Measurements from ENCODE around the gene EMP2.
"Not testable (repeated sequence)": the region's sequence is repeated elsewhere in the genome, so short reads cannot be mapped to it uniquely, and the experiment has no call there.

EMP2 gene

GRCh38 chr16:10577305-10578202, 2.8 kb downstream of the EMP2 start:
- no peak for DNase-seq

- no peak for DNase-seq
Observed at GRCh38 chr16:10576390-10577304, 3.8 kb downstream of the EMP2 start.

DNA sequence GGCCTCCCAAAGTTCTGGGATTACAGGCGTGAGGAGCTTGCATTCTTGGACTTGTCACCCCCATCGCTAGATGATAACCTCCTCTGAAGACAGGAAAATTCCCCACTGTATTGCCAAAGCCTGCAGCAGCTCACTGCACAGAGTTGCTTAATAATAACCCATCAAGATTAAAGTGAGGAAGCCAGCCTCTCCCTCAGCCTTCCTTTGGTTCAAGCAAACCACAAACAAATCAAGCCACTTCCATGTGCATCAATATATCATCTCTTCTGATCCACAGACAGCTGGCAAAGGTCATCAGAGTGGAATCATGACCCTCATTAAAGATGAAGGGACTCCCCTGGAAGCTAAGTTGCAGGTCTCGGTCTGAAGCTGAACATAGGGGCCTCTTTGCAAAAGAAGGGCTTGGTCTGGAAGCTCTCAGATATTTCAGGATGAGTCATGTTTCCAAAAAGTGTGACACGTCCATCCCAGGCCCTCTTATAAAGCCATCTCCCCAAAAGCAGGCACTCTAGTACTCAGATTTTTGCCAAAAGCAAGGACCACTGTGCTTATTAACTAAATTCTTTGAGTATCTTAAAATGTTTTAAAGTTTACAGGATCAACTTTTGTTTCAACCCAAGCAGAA, 4.8 kb downstream of the EMP2 start:
- DNase-seq, result no peak

DNA sequence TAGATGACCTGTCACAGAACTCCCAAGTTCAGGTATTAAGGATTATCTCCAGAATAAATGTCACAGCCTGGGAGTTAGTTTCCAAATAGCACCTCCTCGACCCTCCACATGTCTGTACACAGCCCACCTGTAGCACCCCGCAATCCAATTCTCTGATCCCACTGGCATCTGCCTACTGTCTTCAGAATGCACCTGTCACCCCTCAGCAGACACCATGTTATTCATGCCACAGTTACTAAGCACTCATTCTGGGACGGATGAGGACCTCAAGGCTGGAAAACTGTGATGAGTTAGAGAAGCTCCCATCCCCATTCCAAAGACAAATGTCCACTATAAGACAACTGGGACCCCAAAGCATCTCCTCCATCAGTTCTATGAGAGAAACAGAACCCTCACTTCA, 7.8 kb downstream of the EMP2 start:
- DNase-seq, result no peak

DNA sequence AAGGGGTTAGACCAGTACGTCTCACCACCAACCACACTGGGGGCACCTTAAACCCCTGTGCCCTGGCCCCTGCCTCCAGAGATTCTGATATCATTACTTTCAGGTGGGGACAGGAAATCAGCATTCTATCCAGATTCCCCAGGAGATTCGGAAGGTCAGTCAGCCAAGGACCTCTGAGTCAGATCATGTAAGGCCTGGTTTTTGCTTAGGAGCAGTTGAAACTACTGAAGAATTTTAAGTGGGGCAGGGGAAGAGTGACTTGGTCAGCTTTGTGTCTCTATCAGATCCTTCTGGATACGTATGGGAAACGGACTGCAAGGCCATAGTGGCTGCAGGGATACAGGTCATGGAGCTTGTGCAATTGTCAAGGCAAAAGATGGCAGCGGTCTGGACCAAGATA, 9.0 kb downstream of the EMP2 start:
- DNase-seq, result no peak

DNA sequence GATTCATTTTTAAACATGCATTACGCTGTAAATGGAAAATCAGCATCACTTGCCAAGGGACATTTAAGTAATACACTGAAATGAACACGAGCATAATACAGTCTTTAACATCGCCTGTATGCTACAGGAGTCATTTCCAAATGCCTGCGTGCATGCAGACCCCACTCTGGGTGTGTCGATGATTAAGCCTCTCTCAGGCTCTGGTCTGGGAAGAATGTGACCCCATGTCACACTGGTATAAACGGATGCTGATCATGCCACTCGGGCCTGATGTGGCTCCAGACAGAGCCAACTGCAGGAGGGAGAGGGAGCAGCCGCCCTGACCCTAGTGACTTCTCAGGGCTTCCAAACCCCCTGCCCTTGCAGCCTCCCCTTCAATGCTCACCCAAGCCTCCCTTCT, 10.8 kb downstream of the EMP2 start:
- DNase-seq, result no peak

DNA sequence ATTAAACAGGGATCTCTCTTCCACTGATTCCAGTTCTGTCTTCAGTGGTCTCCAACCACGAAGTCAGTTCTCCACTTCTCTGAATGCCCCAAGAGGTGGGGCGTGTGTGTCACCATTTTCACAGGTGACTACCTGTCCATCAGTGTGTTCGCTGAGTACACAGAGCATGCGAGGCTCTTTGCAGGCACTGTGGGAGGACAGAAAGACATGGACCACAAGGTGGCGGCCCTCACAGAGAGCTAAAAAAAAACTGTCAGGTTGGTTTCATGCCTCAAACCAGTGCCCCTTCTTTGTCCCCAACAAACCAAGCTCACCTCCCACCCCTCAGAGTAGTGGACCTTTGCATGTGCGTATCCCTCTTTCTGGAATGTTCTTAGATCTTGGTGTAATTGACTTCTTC, 13.8 kb downstream of the EMP2 start:
- no peak for DNase-seq

- DNase-seq, result no peak
Observed at GRCh38 chr16:10565167-10565566, 15.2 kb downstream of the EMP2 start.

DNA sequence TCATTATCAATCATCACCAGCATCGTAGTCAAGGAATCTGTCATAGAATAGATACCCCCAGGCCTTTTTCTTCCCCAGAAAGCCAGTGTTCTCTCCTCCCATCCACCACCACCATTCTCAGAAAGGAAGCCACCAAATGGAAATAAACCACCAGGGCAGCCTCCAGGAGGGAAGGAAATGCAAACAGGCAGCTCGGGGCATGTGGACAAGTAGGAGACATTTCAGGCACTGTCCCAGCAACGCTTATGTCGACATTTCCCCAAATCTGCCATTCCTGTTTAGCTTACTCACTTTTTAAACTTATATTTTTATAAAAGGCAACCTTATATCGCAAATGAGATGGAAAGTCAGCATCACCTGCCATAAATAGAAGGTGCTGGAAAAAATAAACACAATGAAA, 15.8 kb downstream of the EMP2 start:
- no peak for DNase-seq

- no peak for DNase-seq
Observed at GRCh38 chr16:10562361-10562899, 18.0 kb downstream of the EMP2 start.

GRCh38 chr16:10561425-10561824, 19.0 kb downstream of the EMP2 start:
- no peak for DNase-seq

GRCh38 chr16:10561001-10561400, 19.4 kb downstream of the EMP2 start:
- no peak for DNase-seq

DNA sequence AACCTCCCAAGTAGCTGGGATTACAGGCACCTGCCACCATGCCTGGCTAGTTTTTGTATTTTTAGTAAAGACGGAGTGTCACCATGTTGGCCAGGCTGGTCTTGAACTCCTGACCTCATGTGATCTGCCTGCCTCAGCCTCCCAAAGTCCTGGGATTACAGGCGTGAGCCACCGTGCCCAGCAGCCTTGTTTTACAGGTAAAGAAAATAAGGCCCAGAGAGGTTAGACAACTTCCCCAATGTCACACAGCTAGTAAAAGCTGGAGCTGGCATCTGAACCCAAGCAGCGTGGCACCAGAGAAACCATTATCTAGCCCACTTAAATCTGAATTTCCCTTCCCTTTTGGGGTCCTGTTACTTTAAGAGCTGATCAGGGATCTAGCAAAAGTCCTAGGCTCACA, 20.6 kb downstream of the EMP2 start:
- DNase-seq, result not testable (repeated sequence)

GRCh38 chr16:10558746-10559641, 21.4 kb downstream of the EMP2 start:
- no peak for DNase-seq

DNA sequence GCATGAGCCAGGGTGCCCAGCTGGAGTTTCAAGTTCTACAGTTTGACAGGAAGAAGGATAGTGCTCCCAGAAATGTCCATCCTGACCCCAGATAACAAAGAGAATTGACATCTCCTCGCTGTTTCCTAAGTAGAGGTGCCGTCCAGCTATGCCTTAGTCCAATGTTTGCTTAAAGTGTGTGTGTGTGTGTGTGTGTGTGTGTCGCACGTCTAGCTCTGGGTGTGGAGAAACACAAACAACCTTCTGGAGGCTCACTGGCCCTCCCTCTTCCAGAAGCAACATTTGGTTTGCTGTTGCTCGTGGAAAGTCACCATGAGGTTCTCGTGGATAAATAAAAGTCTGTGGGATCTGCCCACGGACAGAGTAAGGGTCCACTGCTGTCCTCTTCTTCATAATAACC, 22.1 kb downstream of the EMP2 start:
- DNase-seq, result no peak

DNA sequence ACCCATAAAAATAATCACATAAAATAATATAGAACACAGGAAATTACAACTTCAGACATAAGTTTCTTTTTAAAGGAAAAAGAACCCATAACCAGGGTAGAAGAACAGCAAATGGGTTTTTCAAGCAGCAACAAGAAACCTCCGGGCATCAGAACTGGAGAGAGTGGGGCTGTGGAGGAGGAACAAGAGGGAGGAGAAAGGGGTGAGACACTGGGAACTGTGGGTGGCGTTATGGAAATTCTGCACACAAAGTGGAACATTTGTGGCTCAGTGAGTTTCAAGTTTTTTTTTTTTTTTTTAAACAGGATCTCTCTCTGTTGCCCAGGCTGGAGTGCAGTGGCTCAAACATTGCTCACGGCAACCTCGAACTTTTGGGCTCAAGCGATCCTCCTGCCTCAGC, 22.6 kb downstream of the EMP2 start:
- DNase-seq, result no peak

DNA sequence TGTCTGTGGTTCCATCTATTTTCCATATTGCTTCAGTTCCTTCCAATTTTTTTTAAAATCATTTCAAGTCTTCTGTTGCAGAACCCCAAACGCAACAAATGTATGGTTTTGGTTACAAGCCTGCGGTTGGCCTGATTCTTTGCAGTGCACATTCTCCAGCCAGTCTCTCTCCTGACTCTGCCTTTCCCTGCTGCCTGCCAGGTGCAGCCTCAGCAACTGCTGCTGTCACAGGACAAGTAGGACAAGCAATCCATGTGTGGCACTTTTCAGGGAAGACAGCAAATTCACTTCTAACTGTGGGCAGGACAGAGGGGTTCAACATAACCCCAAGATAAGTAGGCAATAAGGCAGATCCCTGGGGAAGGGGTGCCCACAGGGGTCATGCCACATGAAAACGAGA, 24.2 kb downstream of the EMP2 start:
- no peak for DNase-seq

DNA sequence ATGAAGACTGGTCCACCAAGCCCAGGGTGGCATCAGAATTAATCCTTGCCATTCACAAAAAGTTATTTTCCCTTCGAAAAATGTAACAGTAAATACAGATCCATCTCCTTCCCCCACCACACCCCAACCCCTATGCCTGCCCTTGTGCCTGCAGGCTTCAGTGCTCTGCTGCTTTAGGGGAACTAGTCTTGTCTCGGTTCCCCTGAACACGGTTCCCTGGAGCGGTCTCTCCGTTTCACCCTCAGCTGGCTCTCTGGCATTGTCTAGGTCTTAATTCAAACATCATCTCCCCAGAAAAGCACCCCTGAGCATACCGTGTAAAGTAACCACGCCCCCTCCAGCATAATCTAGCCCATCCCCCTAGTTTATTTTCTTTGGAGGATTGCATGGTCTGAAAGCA, 25.8 kb downstream of the EMP2 start:
- DNase-seq, result no peak

DNA sequence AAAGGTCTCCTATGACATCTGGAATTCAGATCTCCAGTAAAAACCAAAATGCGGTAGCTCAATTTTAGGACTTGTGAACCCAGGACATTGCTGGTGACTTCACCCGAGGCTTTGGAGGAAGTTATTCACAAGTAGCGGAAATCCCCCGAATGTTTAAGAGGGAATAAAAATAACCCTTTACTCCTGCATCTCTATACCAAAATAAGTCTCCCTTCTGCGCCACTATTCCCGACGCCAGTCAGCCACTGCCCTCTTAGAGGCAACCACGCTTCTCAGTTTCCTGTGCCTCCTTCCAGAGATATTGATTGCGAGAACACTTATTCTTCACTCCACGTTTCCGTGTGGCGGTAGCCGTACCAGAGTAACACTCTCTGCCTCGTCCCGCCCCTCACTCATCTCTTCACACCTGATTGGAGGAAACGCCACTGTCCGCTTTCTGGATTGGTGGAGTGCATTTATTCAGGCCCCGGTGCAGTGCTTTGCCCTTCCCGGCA, 27.4 kb downstream of the EMP2 start:
- no peak for DNase-seq

- DNase-seq, result no peak
Observed at GRCh38 chr16:10552281-10552680, 28.1 kb downstream of the EMP2 start.

GRCh38 chr16:10551881-10552280, 28.5 kb downstream of the EMP2 start:
- no peak for DNase-seq

- no peak for DNase-seq
Observed at GRCh38 chr16:10548404-10548803, 32.0 kb downstream of the EMP2 start.
